Eye (tissue), 1 donor: Measurements from ENCODE around the gene ARHGEF1.

Experiments used
- DNase-seq: peaks from one replicate; pipeline ENCODE4 v3.0.0-alpha.2; 2015

ARHGEF1 gene

DNA sequence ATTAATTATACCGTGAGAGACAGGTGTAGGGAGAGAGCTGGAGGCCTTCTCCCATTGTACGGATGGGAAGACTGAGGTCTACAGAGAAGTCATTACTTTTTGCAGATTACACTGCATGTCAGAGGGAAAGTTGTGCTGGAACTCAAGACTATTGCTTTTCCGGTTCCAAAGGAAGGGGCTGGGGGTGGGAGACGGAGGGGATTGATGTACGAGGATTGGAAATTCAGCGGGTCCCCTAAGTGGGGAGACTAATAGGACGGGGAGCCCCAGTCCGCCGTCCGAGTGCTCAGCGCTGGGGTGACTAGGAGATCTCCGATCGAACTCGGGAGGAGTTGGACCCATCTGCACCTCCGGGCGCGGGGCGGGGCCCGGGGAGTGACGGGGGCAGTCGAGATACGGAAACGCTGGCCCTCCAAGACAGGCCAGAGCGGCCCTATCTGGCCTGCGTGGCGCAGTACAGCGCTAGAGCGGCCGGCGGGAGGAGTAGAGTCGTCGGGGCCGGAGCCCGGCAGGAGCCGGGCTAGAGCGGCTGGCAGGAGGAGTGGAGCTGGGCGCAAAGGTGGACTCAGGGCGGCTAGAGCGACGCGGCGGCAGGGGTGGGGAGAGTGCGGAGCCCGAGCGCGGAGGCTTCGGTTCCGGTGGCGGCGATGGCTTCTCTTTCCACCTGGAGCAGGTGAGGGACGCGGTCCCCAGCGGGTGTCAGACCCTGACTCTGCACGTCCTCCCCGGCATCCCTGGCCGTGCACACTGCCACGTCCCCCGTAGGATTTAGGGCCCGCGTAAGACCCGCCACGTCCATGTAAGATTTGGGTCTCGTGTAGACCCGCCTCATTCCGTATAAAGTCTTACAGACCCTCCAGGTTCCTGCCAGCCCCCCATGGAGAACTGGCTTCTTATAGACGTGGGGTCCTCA, 1.1 kb downstream of the ARHGEF1 start:
- DNase-seq = peak; percentile 96

DNA sequence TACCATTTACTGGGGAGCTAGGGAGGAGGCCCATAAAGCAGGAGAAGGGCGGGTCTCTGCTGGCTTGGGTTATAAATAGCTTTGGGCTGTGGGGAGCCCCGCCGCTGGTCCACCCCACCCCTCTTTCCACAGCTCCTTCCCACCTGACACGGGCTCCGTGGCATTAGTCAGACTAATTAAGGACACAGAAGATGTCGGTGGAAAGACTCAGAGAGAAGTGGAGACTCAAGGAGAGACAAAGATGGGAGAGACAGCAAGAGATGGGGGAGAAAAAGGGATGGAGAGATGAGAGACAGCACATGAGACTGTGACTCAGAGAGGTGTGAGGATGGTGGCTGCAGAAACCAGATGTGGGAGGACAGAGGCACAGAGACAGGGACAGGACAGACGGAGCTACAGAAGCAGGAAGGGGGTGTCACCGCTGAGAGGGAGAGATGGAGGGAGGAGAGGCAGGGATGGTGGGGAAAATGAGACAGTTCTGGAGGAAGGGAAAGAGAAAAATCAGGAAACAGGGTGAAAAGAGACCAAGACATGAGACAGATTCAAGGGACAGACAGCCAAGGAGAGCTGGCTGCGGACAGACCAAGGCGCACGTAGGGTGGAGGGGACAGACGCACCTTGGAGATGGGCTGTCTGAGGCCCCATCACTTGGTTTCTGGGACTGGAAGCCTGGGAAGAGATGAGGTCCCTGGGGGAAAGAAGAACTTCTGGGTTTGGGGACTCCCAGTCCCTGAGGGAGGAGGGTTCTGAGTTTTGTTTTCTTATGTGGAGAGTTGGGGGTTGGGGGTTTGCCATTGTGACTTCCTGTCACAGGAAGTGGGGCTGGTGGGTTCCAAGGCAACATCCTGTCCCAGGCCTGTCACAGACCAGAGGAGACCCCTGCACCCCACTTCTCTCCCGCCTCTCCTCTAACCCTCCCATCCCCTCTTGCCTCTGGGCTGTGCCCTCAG, 4.1 kb downstream of the ARHGEF1 start:
- DNase-seq = no peak

DNA sequence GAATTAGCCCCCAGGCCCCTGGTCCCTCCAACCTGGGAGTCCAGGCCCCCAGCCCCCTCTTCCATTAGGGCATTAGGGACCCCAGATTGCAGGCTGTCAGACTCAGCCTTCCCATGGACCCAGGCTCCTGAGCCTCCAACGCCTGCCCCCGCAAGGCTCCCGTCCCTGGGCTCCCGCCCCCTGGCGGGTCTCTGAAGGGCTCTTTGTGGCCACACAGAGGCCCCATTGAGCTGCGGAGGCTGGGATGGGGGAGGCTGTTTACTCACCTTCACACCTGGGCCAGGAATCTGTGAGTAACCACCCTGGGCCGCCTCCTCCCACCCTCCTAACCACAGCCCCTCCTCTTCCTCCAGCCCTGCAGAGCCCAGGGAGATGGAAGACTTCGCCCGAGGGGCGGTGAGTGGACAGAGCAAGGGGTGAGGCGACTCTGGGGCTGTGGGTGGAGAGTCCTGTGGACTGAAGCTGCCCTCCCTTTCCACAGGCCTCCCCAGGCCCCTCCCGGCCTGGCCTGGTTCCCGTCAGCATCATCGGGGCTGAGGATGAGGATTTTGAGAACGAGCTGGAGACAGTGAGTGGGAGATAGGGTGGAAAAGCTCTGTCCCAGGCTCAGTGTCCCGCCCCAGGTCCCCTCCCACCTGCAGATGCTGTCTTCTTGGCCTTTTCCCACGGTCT, 4.9 kb downstream of the ARHGEF1 start:
- no peak for DNase-seq

DNA sequence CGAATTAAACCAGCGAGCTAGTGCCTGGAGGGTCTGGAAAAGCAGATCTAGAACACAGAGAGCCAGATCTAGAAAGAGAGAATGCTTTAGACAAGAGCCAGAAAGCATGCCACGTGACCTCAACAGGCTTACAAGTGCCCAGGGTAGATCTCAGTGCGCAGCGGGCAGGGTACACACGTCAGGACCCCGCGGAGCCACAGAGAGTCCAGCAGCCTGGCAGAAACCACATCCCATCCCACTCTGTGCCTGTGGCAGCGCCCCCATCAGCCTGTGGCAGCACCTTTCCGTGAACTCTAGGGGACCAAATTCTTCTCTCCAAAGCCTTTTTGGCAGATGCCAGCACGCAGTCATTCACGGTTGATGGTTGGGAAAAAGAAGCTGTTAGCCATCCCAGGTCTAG, 5.9 kb downstream of the ARHGEF1 start:
- no peak for DNase-seq

DNA sequence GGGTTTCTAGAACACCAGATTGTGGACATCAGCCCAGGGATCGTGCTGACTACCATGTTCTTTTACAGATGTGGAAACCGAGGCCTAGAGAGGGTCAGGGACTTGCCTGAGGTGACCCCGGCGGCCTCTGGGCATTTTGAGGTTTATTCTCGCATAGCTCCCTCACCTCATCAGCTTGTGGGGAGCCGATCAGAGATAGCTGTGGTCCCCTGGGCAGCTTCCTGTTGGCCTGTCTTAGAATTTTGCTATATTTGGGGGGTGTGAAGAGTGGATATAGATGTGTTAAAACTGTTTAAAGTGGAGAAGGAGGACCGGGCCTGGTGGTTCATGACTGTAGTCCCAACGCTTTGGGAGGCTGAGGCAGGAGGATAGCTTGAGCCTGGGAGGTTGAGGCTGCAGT, 6.9 kb downstream of the ARHGEF1 start:
- no peak for DNase-seq

DNA sequence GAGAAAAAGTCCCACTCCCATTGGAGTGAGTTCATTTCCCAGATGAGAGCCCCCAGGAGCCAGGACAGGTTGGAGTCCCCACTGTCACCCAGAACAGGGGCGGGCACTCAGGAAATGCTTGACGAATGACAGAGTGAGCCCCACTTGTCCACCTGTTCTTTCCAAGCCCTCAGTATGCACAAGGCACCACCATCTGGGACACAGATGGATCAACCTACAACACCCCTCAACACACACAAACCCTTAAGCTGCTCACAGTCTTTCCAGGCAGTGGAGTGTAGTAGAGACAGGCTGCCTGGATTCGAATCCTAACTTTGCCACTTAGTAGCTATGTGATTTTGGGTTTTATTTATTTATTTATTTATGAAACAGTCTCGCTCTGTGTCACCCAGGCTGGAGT, 8.0 kb downstream of the ARHGEF1 start:
- DNase-seq = no peak

DNA sequence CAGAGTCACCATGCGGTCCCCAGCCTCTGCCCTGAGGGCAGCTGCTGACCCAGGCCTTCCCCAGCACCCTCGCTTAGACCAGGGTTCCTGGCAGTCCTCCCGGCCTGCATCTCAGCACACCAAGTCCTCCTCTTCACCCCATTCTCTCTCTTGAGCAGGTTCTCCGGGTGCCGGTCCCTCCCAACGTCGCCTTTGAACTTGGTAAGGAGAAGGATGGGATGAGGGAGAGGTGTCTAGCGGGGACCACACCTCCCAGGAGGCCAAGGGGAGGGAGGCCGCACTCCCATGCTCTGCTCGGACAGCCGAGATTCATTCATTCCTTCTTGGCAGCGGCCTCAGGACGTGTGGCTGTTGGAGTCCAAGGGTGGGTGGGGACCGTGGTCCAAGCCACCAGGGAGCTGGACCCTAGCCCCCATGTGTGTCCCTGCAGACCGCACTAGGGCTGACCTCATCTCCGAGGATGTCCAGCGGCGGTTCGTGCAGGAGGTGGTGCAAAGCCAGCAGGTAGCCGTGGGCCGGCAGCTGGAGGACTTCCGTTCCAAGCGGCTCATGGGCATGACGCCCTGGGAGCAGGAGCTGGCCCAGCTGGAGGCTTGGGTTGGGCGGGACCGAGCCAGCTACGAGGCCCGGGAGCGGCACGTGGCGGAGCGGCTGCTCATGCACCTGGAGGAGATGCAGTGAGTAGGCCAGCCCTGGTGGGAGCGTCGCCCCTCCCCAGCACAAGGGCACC, 9.4 kb downstream of the ARHGEF1 start:
- DNase-seq = no peak

DNA sequence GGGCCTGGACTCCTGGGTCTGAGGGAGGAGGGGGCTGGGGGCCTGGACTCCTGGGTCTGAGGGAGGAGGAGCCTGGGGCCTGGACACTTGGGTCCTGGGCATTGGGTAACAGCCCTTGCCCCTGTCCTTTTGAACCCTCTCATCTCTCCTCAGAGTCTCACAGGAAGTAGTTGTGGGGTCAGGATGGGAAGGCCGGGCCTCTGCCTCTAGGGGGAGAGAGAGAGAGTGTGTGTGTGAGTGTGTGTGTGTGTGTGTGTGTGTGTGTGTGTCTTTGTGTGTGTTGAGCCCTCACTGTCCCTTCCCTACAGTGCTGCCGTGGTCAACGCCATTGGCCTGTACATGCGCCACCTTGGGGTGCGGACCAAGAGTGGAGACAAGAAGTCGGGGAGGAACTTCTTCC, 10.9 kb downstream of the ARHGEF1 start:
- no peak for DNase-seq

DNA sequence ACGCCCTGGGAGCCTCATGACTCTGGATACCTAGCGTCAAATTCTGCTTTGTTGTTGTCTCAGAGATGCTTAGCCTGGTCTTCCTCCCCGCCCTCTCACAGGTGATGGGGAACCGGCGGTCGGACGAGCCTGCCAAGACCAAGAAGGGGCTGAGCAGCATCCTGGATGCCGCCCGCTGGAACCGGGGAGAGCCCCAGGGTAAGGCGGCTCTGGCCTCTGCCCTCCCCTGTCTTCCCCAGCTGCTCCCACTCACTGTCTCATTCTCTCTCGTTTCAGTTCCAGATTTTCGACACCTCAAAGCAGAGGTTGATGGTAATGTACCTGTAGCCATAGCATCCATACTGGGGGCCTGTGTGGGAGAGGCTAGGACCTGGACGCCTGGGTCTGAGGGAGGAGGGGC, 11.4 kb downstream of the ARHGEF1 start:
- no peak for DNase-seq

DNA sequence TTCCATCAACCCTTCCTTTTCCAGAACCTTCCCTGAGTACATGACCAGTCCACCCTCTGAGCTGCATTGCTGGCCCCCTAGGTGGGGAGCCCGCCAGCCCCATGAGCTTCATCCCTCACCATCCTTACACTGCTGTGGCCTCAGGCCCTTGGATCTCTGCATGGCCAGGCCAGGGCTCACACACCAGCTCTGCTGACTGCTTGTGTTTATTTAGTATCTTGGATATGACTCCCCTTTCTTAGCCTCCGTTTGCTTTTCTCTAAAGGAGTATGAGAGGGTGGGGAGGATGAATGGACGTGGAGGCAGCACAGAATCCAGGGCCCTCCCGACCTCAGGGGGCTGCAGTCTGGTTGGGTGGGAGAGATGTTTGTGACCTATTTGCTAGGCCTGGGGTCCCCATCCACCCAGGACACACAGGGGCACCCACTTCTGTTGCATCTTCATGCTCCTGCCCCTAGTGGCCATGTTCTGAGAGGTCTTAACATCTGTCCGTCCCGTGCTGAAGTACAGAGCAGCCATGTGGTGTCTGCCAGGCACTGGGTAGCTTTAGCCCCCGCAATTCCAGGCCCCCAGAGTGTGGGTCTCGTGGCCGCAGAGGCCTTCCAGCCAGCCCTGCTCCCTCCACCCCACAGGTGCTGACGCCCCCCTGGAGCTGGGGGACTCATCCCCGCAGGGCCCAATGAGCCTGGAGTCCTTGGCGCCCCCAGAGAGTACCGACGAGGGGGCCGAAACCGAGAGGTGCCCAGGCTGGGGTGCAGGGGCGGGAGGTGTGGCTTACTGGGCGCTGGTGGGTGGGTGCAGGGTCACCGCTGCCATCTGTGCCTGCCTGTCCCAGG, 13.0 kb downstream of the ARHGEF1 start:
- no peak for DNase-seq

DNA sequence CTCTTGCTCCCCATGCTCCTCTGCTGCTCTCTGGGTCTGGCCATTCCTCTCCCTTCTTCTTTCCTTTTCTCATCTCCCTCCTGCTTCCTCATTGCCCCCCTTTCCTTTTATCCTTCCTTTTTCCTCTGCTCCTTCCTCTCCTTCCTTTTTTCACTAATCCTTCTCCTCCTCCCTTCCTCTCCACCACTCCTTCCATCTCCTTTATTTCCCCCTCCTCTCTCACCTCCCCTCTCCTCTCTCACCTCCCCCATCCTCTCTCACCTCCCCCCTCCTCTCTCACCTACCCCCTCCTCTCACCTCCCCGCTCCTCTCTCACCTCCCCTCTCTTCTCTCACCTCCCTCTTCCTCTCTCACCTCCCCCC, 13.6 kb downstream of the ARHGEF1 start:
- DNase-seq = no peak

DNA sequence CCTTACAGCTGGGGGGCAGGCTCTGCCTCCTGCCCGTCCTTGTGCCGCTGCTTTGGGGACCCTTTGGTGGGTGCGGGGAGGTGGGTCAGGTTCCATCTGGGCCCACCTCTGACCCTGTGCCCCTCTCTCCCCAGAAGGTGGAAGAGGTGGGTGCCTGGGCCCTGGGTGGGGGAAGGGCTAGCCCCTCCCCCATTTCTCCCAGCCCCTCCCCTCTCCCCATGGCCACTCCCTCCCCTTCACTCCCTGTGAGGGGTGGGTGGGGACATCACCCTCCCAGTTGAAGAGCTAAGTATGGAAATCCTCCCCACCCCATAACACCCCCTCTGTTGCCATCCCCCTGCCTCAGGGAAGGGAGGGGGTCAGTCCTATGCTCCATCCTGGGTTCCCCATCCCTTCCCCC, 14.2 kb downstream of the ARHGEF1 start:
- no peak for DNase-seq

DNA sequence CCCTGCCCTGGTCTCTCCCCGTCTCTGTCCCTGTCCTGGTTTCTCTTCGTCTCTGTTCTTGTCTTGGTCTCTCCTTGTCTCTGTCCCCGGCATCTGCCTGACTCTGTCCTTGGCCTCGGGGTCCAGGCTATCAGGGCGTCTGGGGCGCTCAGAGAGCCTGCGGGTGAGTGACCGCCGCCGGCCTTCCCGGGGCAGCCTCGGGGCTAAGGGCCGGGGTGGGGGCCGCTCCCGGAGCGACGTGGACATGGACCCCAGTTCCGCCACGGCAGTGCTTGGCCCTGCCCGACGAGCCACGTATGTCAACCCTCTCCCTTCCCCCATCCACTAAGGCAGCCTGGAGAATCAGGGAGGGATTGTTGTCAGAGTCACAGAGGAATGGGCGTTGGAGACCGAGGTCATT, 14.8 kb downstream of the ARHGEF1 start:
- DNase-seq = no peak

DNA sequence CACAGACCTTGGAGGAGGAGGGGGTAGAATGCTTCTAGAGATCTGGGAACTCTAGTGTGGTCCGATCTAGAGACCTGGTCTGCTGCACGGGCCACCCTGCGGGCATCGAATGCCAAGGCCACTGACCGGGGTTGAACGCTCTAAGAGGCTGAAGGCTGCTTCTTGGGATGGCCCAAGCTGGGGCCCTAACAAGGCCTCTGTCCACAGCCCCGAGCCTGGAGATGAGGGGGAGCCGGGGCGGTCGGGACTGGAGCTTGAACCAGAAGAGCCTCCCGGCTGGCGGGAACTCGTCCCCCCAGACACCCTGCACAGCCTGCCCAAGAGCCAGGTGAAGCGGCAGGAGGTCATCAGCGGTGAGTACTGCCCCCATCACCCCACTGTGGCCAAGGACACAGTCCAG, 15.3 kb downstream of the ARHGEF1 start:
- DNase-seq = no peak

DNA sequence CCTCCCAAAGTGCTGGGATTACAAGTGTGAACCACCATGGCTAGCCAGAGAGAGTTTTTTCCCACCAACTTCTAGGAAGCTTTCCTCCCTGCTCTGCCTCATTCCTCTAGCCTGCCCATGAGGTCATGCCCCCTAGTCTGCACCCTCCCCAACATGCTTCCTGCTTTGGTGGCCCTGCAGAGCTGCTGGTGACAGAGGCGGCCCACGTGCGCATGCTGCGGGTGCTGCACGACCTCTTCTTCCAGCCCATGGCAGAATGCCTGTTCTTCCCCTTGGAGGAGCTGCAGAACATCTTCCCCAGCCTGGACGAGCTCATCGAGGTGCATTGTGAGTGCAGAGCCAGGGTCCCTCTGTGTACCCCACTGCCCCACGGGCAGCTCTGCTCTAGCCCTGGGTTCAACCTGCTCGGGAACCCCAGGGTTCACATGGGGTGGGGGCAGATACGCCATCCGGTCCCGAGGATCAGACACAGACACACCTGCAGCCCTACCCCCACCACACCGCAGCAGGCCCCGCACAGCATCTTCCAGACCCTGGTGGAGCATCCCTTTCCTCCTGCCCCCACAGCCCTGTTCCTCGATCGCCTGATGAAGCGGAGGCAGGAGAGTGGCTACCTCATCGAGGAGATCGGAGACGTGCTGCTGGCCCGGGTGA, 18.9 kb downstream of the ARHGEF1 start:
- DNase-seq = no peak

DNA sequence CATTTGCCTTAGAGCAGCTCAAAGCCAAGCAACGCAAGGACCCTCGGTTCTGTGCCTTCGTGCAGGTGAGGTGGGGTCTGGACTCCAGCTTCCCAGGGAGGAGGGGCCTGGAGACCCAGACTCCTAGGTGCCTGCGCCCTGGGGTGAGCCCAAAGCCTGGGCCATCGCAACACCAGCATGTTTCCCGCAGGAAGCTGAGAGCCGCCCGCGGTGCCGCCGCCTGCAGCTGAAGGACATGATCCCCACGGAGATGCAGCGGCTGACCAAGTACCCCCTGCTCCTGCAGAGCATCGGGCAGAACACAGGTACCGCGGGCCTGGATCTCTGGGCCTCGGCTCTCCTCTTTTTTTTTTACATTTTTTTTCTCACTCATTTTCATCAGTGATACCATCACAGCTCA, 19.6 kb downstream of the ARHGEF1 start:
- no peak for DNase-seq

DNA sequence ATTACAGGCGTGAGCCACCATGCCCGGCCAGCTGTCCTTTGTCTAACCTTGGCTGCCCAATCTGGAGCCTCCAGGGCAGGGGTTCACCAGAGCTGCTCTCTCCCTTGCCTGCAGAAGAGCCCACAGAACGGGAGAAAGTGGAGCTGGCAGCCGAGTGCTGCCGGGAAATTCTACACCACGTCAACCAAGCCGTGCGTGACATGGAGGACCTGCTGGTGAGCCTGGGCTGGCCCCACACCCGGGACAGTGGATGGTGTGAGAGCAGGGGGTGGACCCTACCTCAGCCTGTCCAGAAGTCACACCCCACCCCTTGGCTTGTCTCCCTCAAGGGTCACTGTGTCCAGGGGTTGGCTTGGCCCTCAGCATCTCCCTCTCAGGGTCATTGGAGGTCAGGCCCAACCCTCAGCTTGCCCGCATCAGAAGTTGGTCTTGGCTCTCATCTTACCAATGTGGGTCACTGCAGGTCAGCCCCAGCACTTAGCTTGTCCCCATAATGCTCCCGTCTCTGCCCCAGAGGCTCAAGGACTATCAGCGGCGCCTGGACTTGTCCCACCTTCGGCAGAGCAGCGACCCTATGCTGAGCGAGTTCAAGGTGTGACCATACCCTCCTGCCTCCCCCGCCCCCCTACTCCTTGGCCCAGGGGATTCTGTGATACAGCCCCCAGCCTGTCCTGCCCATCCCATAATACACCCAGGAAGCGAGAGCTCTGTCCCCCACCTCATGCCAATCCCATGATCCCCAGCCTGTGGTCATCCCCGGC, 20.4 kb downstream of the ARHGEF1 start:
- no peak for DNase-seq

DNA sequence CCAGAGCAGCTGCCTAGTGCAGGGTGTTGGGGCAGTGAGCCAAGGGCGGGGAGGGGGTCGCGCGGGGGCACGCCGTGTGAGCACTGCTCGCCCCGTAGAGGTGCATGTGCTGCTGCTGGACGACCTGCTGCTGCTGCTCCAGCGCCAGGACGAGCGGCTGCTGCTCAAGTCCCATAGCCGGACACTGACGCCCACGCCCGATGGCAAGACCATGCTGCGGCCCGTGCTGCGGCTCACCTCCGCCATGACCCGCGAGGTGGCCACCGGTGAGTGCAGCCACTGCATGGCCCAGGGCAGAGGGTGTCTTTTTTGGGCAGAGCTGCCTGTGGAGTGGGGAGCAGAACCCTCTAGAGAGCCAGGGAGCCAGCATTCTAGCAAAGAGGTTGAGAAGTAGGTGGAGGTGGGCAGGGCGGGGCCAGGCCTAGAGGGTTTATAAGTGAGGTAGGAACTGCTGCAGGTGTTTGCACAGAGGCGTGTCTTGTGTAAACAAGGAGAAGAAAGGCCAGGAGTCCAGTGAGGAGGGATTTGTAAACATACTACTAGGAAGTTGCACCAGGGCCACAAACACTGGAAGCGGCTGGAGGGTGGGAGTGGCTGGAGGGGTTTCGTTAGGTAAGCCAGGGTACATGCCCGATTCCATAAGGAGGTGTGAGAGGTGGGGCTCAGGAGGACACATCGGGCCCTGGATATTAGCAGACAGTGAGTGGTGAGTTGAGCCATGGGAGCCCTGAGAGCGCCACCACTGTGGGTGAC, 21.3 kb downstream of the ARHGEF1 start:
- DNase-seq = no peak

DNA sequence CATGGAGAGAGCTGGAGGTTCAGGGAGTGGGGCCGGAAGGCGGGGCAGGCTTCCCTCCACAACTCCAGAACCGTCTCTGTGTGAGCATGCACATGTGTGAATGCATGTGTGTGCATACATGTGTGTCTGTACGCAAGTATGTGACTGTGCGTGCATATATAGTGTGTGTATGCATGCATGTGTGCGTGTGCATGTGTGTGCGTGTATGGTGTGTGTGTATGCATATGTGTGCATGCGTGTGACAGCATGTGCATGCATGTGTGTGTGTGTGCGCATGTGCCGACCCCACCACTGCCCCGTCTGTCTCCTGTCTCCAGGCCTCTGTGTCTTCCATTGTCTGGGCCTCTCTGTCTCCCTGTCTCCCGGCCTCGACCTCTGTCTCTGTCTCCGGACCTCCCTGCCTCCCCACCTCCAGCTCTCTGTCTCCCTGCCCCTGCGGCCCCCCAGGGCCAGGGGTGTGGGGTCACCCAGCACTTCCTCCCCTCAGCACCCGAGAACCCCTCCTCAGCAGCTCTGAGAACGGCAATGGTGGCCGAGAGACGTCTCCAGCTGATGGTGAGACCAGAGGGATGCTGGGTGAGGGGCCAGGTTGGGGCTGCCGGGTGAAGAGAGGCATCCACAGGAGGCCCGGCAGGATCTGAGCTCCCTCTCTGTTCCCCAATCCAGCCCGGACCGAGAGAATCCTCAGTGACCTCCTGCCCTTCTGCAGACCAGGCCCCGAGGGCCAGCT, 22.5 kb downstream of the ARHGEF1 start:
- no peak for DNase-seq
